Measurements from ENCODE around the gene EHBP1.

- TF ChIP-seq CTCF (IDR thresholded peaks at IDR 0.05) (no peak), POLR2A (IDR thresholded peaks at IDR 0.05) (no peak)
Measured at GRCh38 chr2:62934517-62934916, 229.0 kb downstream of the EHBP1 start.
